GM18505 (cell line): Measurements from ENCODE around the gene MRPL33.

Experiments used
- ATAC-seq: cut with Tn5 transposase; IDR thresholded peaks from one replicate; pipeline ENCODE4 v1.9.1; 2021; ENCODE audit not compliant: unreplicated experiment
- POLR2A ChIP-seq: IDR thresholded peaks from 4 replicates; pipeline ENCODE4 v1.6.1; 2011; ENCODE audit warnings: borderline replicate concordance; ENCODE audit not compliant: insufficient read depth, insufficient read length; ENCODE audit errors: extremely low read depth

MRPL33 gene

GRCh38 chr2:27779417-27780055 lies 8.0 kb downstream of the MRPL33 start:
- no peak for TF ChIP-seq POLR2A
- no peak for ATAC-seq

- ATAC-seq = no peak
- no peak for TF ChIP-seq POLR2A
These were observed 10.0 kb downstream of the MRPL33 start for GRCh38 chr2:27781496-27781895.

- no peak for TF ChIP-seq POLR2A
- ATAC-seq = no peak
These were observed 11.2 kb downstream of the MRPL33 start for GRCh38 chr2:27782701-27783100.

GRCh38 chr2:27790796-27791195 lies 19.3 kb downstream of the MRPL33 start:
- no peak for ATAC-seq
- TF ChIP-seq POLR2A = no peak

GRCh38 chr2:27792759-27793158 lies 21.2 kb downstream of the MRPL33 start:
- TF ChIP-seq POLR2A = no peak
- ATAC-seq = no peak

- TF ChIP-seq POLR2A = no peak
- ATAC-seq = no peak
These were observed 23.7 kb downstream of the MRPL33 start for GRCh38 chr2:27795093-27795834.

GRCh38 chr2:27795868-27796277 lies 24.4 kb downstream of the MRPL33 start:
- ATAC-seq = no peak
- TF ChIP-seq POLR2A = no peak

- no peak for TF ChIP-seq POLR2A
These were observed 25.6 kb downstream of the MRPL33 start for GRCh38 chr2:27796791-27797765.

GRCh38 chr2:27797841-27798240 lies 26.3 kb downstream of the MRPL33 start:
- TF ChIP-seq POLR2A = no peak
- ATAC-seq = no peak

More at GRCh38 chr2:27796791-27797765, 25.6 kb downstream of the MRPL33 start:
- no peak for ATAC-seq

GRCh38 chr2:27798486-27798885 lies 27.0 kb downstream of the MRPL33 start:
- TF ChIP-seq POLR2A = no peak
- no peak for ATAC-seq

GRCh38 chr2:27798948-27799645 lies 27.6 kb downstream of the MRPL33 start:
- TF ChIP-seq POLR2A = no peak
- no peak for ATAC-seq

GRCh38 chr2:27799646-27800010 lies 28.1 kb downstream of the MRPL33 start:
- ATAC-seq = no peak
- no peak for TF ChIP-seq POLR2A

GRCh38 chr2:27800856-27801255 lies 29.3 kb downstream of the MRPL33 start:
- no peak for TF ChIP-seq POLR2A
- ATAC-seq = no peak
